H9 (cell line): ENCODE data around the gene STAB2. TPM values are rescaled to one million over a fixed set of nuclear protein-coding genes. Genes with fewer than 3 reads are reported as not detected.

Source experiments
- DNase-seq: peaks from one replicate; pipeline ENCODE4 v3.0.0-alpha.2; 2017
- H2AFZ ChIP-seq: one replicate; pipeline ENCODE4 v1.6.1; 2013; ENCODE audit warnings: mild to moderate bottlenecking, low read length, control low read depth, moderate library complexity
- H2AK5ac ChIP-seq: 2 replicates; pipeline ENCODE4 v1.6.1; 2013; ENCODE audit warnings: low read length, control low read depth, mixed read lengths; ENCODE audit not compliant: insufficient read length
- H2BK120ac ChIP-seq: one replicate; pipeline ENCODE4 v1.6.1; 2013; ENCODE audit warnings: low read depth, mild to moderate bottlenecking, low read length, control low read depth, inconsistent platforms; ENCODE audit not compliant: poor library complexity, severe bottlenecking
- H2BK12ac ChIP-seq: 2 replicates; pipeline ENCODE4 v1.6.1; 2013; ENCODE audit warnings: low read length, control low read depth, mixed read lengths, low read depth; ENCODE audit not compliant: insufficient read length
- H2BK15ac ChIP-seq: 2 replicates; pipeline ENCODE4 v1.6.1; 2013; ENCODE audit warnings: low read depth, low read length, control low read depth
- H2BK20ac ChIP-seq: one replicate; pipeline ENCODE4 v1.6.1; 2013; ENCODE audit warnings: low read depth, mild to moderate bottlenecking, low read length, control low read depth, inconsistent platforms; ENCODE audit not compliant: poor library complexity, severe bottlenecking
- H2BK5ac ChIP-seq: 2 replicates; pipeline ENCODE4 v1.6.1; 2013; ENCODE audit warnings: low read length, control low read depth, mixed read lengths; ENCODE audit not compliant: insufficient read length
- H3K14ac ChIP-seq: 2 replicates; pipeline ENCODE4 v1.6.1; 2013; ENCODE audit warnings: low read length, control low read depth; ENCODE audit not compliant: insufficient read depth
- H3K18ac ChIP-seq: 2 replicates; pipeline ENCODE4 v1.6.1; 2013; ENCODE audit warnings: low read depth, mild to moderate bottlenecking, mixed read lengths, low read length, control low read depth; ENCODE audit not compliant: insufficient read length
- H3K23ac ChIP-seq: 2 replicates; pipeline ENCODE4 v1.6.1; 2013; ENCODE audit warnings: low read length, control low read depth, mixed read lengths, low read depth; ENCODE audit not compliant: insufficient read length
- H3K23me2 ChIP-seq: 2 replicates; pipeline ENCODE4 v1.6.1; 2013; ENCODE audit warnings: low read depth, mild to moderate bottlenecking, mixed read lengths, low read length, control low read depth; ENCODE audit not compliant: insufficient read length, poor library complexity, severe bottlenecking
- H3K27ac ChIP-seq: 2 replicates; pipeline ENCODE4 v1.5.1; 2013; ENCODE audit warnings: low read length, control low read depth, mixed read lengths, low read depth; ENCODE audit not compliant: insufficient read length
- H3K27me3 ChIP-seq: 2 replicates; pipeline ENCODE4 v1.6.1; 2013; ENCODE audit warnings: low read length, control low read depth, inconsistent platforms; ENCODE audit not compliant: insufficient read depth
- H3K4ac ChIP-seq: 2 replicates; pipeline ENCODE4 v1.6.1; 2013; ENCODE audit warnings: low read depth, mild to moderate bottlenecking, control low read depth, inconsistent platforms, low read length, moderate library complexity
- H3K4me1 ChIP-seq: 2 replicates; pipeline ENCODE4 v1.6.1; 2013; ENCODE audit warnings: low read length, control low read depth, inconsistent platforms; ENCODE audit not compliant: insufficient read depth
- H3K4me2 ChIP-seq: 2 replicates; pipeline ENCODE4 v1.6.1; 2013; ENCODE audit warnings: low read length, control low read depth, mixed read lengths; ENCODE audit not compliant: insufficient read length, insufficient read depth
- H3K56ac ChIP-seq: 2 replicates; pipeline ENCODE4 v1.6.1; 2013; ENCODE audit warnings: low read depth, mild to moderate bottlenecking, mixed read lengths, low read length, control low read depth; ENCODE audit not compliant: insufficient read length
- H3K79me1 ChIP-seq: 2 replicates; pipeline ENCODE4 v1.6.1; 2013; ENCODE audit warnings: low read depth, mild to moderate bottlenecking, moderate library complexity, low read length, control low read depth, inconsistent platforms; ENCODE audit not compliant: insufficient read depth, poor library complexity, severe bottlenecking
- H3K79me2 ChIP-seq: 2 replicates; pipeline ENCODE4 v1.6.1; 2013; ENCODE audit warnings: low read length, control low read depth, inconsistent platforms; ENCODE audit not compliant: insufficient read depth
- H3K9ac ChIP-seq: 2 replicates; pipeline ENCODE4 v1.6.1; 2013; ENCODE audit warnings: low read length, control low read depth, mixed read lengths; ENCODE audit not compliant: insufficient read length; ENCODE audit errors: extremely low read depth
- H3K9me3 ChIP-seq: one replicate; pipeline ENCODE4 v1.6.1; 2013; ENCODE audit warnings: low read depth, low read length, inconsistent platforms; ENCODE audit not compliant: control insufficient read depth
- H3T11ph ChIP-seq: one replicate; pipeline ENCODE4 v1.6.1; 2013; ENCODE audit warnings: mild to moderate bottlenecking, low read length, control low read depth, inconsistent platforms
- H4K20me1 ChIP-seq: one replicate; pipeline ENCODE4 v1.6.1; 2013; ENCODE audit not compliant: control insufficient read depth, insufficient read length, insufficient read depth
- H4K5ac ChIP-seq: 2 replicates; pipeline ENCODE4 v1.6.1; 2013; ENCODE audit warnings: low read depth, mild to moderate bottlenecking, mixed read lengths, low read length, control low read depth; ENCODE audit not compliant: insufficient read length
- H4K8ac ChIP-seq: replicated peaks from 2 replicates; pipeline ENCODE4 v1.6.1; 2013; ENCODE audit warnings: low read length, control low read depth, mixed read lengths, low read depth; ENCODE audit not compliant: insufficient read length
- H4K91ac ChIP-seq: 2 replicates; pipeline ENCODE4 v1.6.1; 2013; ENCODE audit warnings: low read depth, mild to moderate bottlenecking, moderate library complexity, mixed read lengths, low read length, control low read depth; ENCODE audit not compliant: insufficient read length
- H3K27ac Mint-ChIP-seq, 3 experiments: 2 replicates in 2 of 3; 3 replicates in 1 of 3; pipeline ENCODE4 v1.8.0; 2020 to 2021; ENCODE audit warnings: mixed read lengths in 3 of 3, mild to moderate bottlenecking in 1 of 3, moderate library complexity in 1 of 3
- H3K27me3 Mint-ChIP-seq: 2 replicates; pipeline ENCODE4 v1.8.0; 2021; ENCODE audit warnings: low read depth, mild to moderate bottlenecking, moderate library complexity, mixed read lengths
- H3K36me3 Mint-ChIP-seq, 3 experiments: 2 replicates in 2 of 3; 3 replicates in 1 of 3; pipeline ENCODE4 v1.8.0; 2020 to 2021; ENCODE audit warnings: low read depth in 3 of 3, mixed read lengths in 3 of 3; ENCODE audit not compliant: insufficient read depth in 1 of 3
- H3K4me1 Mint-ChIP-seq, 2 experiments: 2 replicates each; pipeline ENCODE4 v1.8.0; 2020; ENCODE audit warnings: mixed read lengths in 2 of 2
- H3K4me3 Mint-ChIP-seq, 2 experiments: 2 replicates in 1 of 2; 3 replicates in 1 of 2; pipeline ENCODE4 v1.8.0; 2020 to 2021; ENCODE audit warnings: mild to moderate bottlenecking in 2 of 2, mixed read lengths in 2 of 2, moderate library complexity in 1 of 2
- H3K9me3 Mint-ChIP-seq, 2 experiments: 2 replicates in 1 of 2; 3 replicates in 1 of 2; pipeline ENCODE4 v1.8.0; 2020; ENCODE audit warnings: mild to moderate bottlenecking in 2 of 2, mixed read lengths in 2 of 2, moderate library complexity in 1 of 2
- WGBS: extraction: QIAGEN DNeasy Blood & Tissue Kit; methylation state at CpG from one replicate; pipeline ENCODE4 v1.1.7; 2013; ENCODE audit warnings: missing lambda C conversion rate, low lambda C conversion rate, mixed read lengths; ENCODE audit not compliant: insufficient read length; ENCODE audit errors: extremely low coverage; 5-methylcytosine and 5-hydroxymethylcytosine counted together
- total RNA-seq: library from RNA; stranded (reverse); gene quantifications from 2 replicates; pipeline ENCODE4 v1.2.1, GENCODE V29; 2021
- TF ChIP-seq, protein P1 (sequence below): fragments of 200-600 bp; sonication (generic); conservative IDR thresholded peaks from 3 replicates; pipeline ENCODE4 v1.8.0; 2021; ENCODE audit warnings: antibody characterized with exemption, mild to moderate bottlenecking

STAB2 gene
- total RNA-seq, 1 experiment from 2014 or later = 0.02 TPM

DNA sequence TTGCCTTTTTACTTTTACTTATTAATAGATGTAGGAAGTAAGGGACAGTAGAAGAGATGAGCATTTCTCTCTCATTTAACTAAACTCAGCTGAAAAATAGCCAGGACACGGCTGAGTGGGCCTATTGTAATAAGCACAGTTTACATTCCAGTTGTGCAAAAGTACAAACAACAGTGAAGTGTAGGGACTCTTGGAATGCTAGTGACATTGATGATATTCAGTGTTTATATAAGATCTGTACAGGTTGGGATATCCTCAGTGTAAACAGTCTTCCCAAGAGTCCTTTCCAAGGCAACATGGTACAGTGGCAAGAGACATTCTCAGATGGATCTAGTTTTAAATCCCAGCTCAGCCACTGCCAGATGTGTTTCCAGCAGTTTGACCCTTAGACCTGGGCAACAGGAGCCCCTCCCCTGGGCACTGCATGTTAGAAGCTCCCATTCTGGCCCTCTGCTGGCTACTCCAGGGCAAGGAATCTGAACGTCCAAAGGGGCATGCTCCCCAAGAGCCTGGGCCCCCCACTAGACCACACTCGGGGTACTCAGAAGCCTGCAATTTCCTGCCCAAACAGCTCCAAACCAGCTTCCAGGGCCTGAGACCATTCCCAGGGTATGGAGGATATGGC, 55.3 kb downstream of the STAB2 start:
- H3K79me1 ChIP-seq = no peaks in the 10 kb centered on the region
- no peak overlapping the region for H3K9ac ChIP-seq
- no peak for DNase-seq
- no CpG with 5 or more reads among the region's 3 CpGs for WGBS
- H3K18ac ChIP-seq = no peak overlapping the region
- no peak overlapping the region for H2BK5ac ChIP-seq
- no peak overlapping the region for H4K5ac ChIP-seq
- H3K9me3 ChIP-seq = no peaks in the 10 kb centered on the region
- no peak overlapping the region for H2BK120ac ChIP-seq
- H2AK5ac ChIP-seq = no peak overlapping the region
- Mint-ChIP-seq H3K36me3 (peaks cover 0 to 3% (median 0%) of the 10 kb centered on the region in 3 experiments; a peak in 3 of 7 replicates), H3K9me3 (peaks cover 7 to 10% of the 10 kb centered on the region in 2 experiments), H3K27ac (no peak overlapping the region), H3K27me3 (peaks cover 5% of the 10 kb centered on the region), H3K4me1 (no peaks in the 10 kb centered on the region), H3K4me3 (no peak overlapping the region)
- TF ChIP-seq, protein P1, sequence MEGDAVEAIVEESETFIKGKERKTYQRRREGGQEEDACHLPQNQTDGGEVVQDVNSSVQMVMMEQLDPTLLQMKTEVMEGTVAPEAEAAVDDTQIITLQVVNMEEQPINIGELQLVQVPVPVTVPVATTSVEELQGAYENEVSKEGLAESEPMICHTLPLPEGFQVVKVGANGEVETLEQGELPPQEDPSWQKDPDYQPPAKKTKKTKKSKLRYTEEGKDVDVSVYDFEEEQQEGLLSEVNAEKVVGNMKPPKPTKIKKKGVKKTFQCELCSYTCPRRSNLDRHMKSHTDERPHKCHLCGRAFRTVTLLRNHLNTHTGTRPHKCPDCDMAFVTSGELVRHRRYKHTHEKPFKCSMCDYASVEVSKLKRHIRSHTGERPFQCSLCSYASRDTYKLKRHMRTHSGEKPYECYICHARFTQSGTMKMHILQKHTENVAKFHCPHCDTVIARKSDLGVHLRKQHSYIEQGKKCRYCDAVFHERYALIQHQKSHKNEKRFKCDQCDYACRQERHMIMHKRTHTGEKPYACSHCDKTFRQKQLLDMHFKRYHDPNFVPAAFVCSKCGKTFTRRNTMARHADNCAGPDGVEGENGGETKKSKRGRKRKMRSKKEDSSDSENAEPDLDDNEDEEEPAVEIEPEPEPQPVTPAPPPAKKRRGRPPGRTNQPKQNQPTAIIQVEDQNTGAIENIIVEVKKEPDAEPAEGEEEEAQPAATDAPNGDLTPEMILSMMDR = no peak
- H3K56ac ChIP-seq = no peak overlapping the region
- H3K4me1 ChIP-seq = no peaks in the 10 kb centered on the region
- H3K27ac ChIP-seq = no peak overlapping the region
- no peaks in the 10 kb centered on the region for H4K20me1 ChIP-seq
- no peaks in the 10 kb centered on the region for H3K79me2 ChIP-seq
- no peak overlapping the region for H4K8ac ChIP-seq
- H2AFZ ChIP-seq = no peak overlapping the region
- no peak overlapping the region for H2BK20ac ChIP-seq
- no peak overlapping the region for H3K14ac ChIP-seq
- no peak overlapping the region for H3K4ac ChIP-seq
- no peak overlapping the region for H3T11ph ChIP-seq
- H2BK12ac ChIP-seq = no peak overlapping the region
- no peak overlapping the region for H3K23ac ChIP-seq
- no peak overlapping the region for H2BK15ac ChIP-seq
- no peak overlapping the region for H3K4me2 ChIP-seq
- no peaks in the 10 kb centered on the region for H3K27me3 ChIP-seq
- H4K91ac ChIP-seq = no peak overlapping the region
- no peaks in the 10 kb centered on the region for H3K23me2 ChIP-seq
